Measurements from ENCODE around the gene AKAP13. TPM values are rescaled to one million over a fixed set of nuclear protein-coding genes. Genes with fewer than 3 reads are reported as not detected.
A peak's percentile ranks its signal among the peaks of the same experiment; 100 is the strongest.

The AKAP13 gene
- total RNA-seq, 2 donors from 2014 or later: 87.3 to 106 TPM

- no peak for DNase-seq
- Histone ChIP-seq H3K9me3 (no peaks in the 10 kb centered on the region), H3K9ac (ENCODE audit: low read depth in 2 of 2, low read length in 2 of 2) (no peak overlapping the region), H3K27ac (no peak overlapping the region), H3K4me3 (no peak overlapping the region), H3K27me3 (no peaks in the 10 kb centered on the region), H3K36me3 (peaks cover 7% of the 10 kb centered on the region), H3K4me1 (peaks cover 3% of the 10 kb centered on the region)
- no peak for TF ChIP-seq CTCF (IDR thresholded peaks at IDR 0.05)
- intact Hi-C loops (cut with DNase I): no loop called here
Measured at GRCh38 chr15:85692873-85693272, 312.5 kb downstream of the AKAP13 start.

GRCh38 chr15:85693277-85693676 lies 312.9 kb downstream of the AKAP13 start:
- no peak overlapping the region for H3K27ac ChIP-seq
- no peak for DNase-seq
- intact Hi-C loops (cut with DNase I): no loop called here
- no peak overlapping the region for H3K4me3 ChIP-seq
- peaks cover 7% of the 10 kb centered on the region for H3K36me3 ChIP-seq
- TF ChIP-seq CTCF (IDR thresholded peaks at IDR 0.05): no peak
- no peaks in the 10 kb centered on the region for H3K27me3 ChIP-seq
- H3K9ac ChIP-seq (ENCODE audit: low read depth in 2 of 2, low read length in 2 of 2): no peak overlapping the region
- peaks cover 3% of the 10 kb centered on the region for H3K4me1 ChIP-seq
- no peaks in the 10 kb centered on the region for H3K9me3 ChIP-seq

GRCh38 chr15:85694091-85694490 lies 313.7 kb downstream of the AKAP13 start:
- H3K9ac ChIP-seq (ENCODE audit: low read depth in 2 of 2, low read length in 2 of 2): no peak overlapping the region
- H3K4me3 ChIP-seq: no peak overlapping the region
- H3K27ac ChIP-seq: no peak overlapping the region
- no peak for TF ChIP-seq CTCF (IDR thresholded peaks at IDR 0.05)
- no peak for DNase-seq
- intact Hi-C loops (cut with DNase I): no loop called here
- H3K9me3 ChIP-seq: no peaks in the 10 kb centered on the region
- H3K4me1 ChIP-seq: peaks cover 3% of the 10 kb centered on the region
- peaks cover 7% of the 10 kb centered on the region for H3K36me3 ChIP-seq
- H3K27me3 ChIP-seq: no peaks in the 10 kb centered on the region

- TF ChIP-seq CTCF (IDR thresholded peaks at IDR 0.05): no peak
- Histone ChIP-seq H3K9ac (ENCODE audit: low read depth in 2 of 2, low read length in 2 of 2) (no peak overlapping the region), H3K4me1 (peaks cover under 1% of the 10 kb centered on the region), H3K27ac (no peak overlapping the region), H3K9me3 (no peaks in the 10 kb centered on the region), H3K27me3 (no peaks in the 10 kb centered on the region), H3K4me3 (no peak overlapping the region), H3K36me3 (peaks cover 7% of the 10 kb centered on the region)
- intact Hi-C loops (cut with DNase I): no loop called here
- no peak for DNase-seq
Measured at GRCh38 chr15:85700767-85701166, 320.4 kb downstream of the AKAP13 start.

- Histone ChIP-seq H3K36me3 (no peaks in the 10 kb centered on the region), H3K27me3 (no peaks in the 10 kb centered on the region), H3K9me3 (no peaks in the 10 kb centered on the region), H3K4me1 (peaks cover 14% of the 10 kb centered on the region), H3K9ac (ENCODE audit: low read depth in 2 of 2, low read length in 2 of 2) (peak overlapping the region in 1 of 2 donors; percentile 27), H3K27ac (peak overlapping the region; percentile 74), H3K4me3 (no peak overlapping the region)
- no peak for TF ChIP-seq CTCF (IDR thresholded peaks at IDR 0.05)
- intact Hi-C loops (cut with DNase I): no loop called here
- no peak for DNase-seq
Measured at GRCh38 chr15:85702321-85703101, 322.1 kb downstream of the AKAP13 start.
